Right cardiac atrium (tissue), 5 donors: ENCODE results near the gene SREBF2. TPM values are rescaled to one million over a fixed set of nuclear protein-coding genes. Genes with fewer than 3 reads are reported as not detected.
"Not testable (repeated sequence)": the region's sequence is repeated elsewhere in the genome, so short reads cannot be mapped to it uniquely, and the experiment has no call there.

ENCODE experiments used
- ATAC-seq, 2 donors: fragments of 200-7000 bp; cut with Tn5 transposase; one replicate each; pipeline versions ENCODE4 v1.8.0 to v1.9.1; 2020; ENCODE audit warnings: moderate library complexity in 2 of 2, mild to moderate bottlenecking in 1 of 2
- DNase-seq, 3 donors: peaks; one replicate each; pipeline ENCODE4 v3.0.0-alpha.2; 2020
- H3K27ac ChIP-seq: one replicate; pipeline ENCODE4 v1.5.1; 2013; ENCODE audit warnings: mild to moderate bottlenecking, low read length, control low read depth, moderate library complexity
- H3K27me3 ChIP-seq: one replicate; pipeline ENCODE4 v1.6.1; 2013; ENCODE audit not compliant: control insufficient read depth, insufficient read depth
- H3K4me1 ChIP-seq: one replicate; pipeline ENCODE4 v1.6.1; 2013; ENCODE audit warnings: low read length; ENCODE audit not compliant: control insufficient read depth, insufficient read depth
- H3K4me3 ChIP-seq: one replicate; pipeline ENCODE4 v1.5.1; 2013; ENCODE audit warnings: low read length, control low read depth
- H3K9me3 ChIP-seq: one replicate; pipeline ENCODE4 v1.6.1; 2013; ENCODE audit warnings: low read length; ENCODE audit not compliant: control insufficient read depth
- WGBS: extraction: QIAGEN DNeasy Blood & Tissue Kit; methylation state at CpG from one replicate; pipeline ENCODE4 v1.1.7; 2013; 5-methylcytosine and 5-hydroxymethylcytosine counted together
- intact Hi-C, 4 donors: fragments of 100-400 bp; cut with DNase I; formaldehyde crosslinking; loops; one replicate each; pipeline versions ENCODE4 v1.11.0 to v1.14.0; 2022 to 2023
- polyA plus RNA-seq: library from polyadenylated mRNA; stranded (reverse); fragments of 200-250 nt; gene quantifications from one replicate; pipeline ENCODE4 v1.2.3, GENCODE V29; 2013
- total RNA-seq, 4 donors: library from RNA; stranded (reverse); fragmentation: NEBNext Ultra II Directional; extraction: Animal tissue kit (Norgen Biotek cat#: 25700); gene quantifications; one replicate each; pipeline ENCODE4 v1.2.1, GENCODE V29; 2021
- donor health status: healthy with polysubstance abuse.
- donor health status: DM: no; HTN: yes; CAD: no.
- donor health status: DM: no; HTN: no; CAD: no.
- donor health status: DM: no; HTN: yes; CAD: no; lungs with severe emphysema.
- donor health status: DM: yes; HTN: yes; CAD: no.

The SREBF2 gene
- total and polyA plus RNA-seq, 5 donors = 71.2 to 119 (median 99.9) TPM

GRCh38 chr22:41940832-41941765 is 108.2 kb downstream of the SREBF2 start:
- Histone ChIP-seq H3K27ac (no peak overlapping the region), H3K4me3 (no peak overlapping the region), H3K27me3 (no peaks in the 10 kb centered on the region), H3K9me3 (no peaks in the 10 kb centered on the region), H3K4me1 (peaks cover 2% of the 10 kb centered on the region)
- ATAC-seq (peak; percentile 86 to 90), DNase-seq (peak; percentile 84 to 93 (median 92))
- 43% methylated on average over 13 of the region's 13 CpGs for WGBS
- intact Hi-C loops = loop anchor here (2.0 to 5.0 kb wide), 6 partner anchors 118 to 246 kb away; partner anchors contain the start of gene MEI1 (in 1 of the 4)

GRCh38 chr22:41943661-41944209 is 110.8 kb downstream of the SREBF2 start:
- Histone ChIP-seq H3K9me3 (no peaks in the 10 kb centered on the region), H3K4me1 (peaks cover 2% of the 10 kb centered on the region), H3K27me3 (no peaks in the 10 kb centered on the region), H3K4me3 (no peak overlapping the region), H3K27ac (no peak overlapping the region)
- no peak for ATAC-seq
- 60% methylated on average over 9 of the region's 9 CpGs for WGBS
- DNase-seq = no peak
- intact Hi-C loops = loop anchor here (2.0 to 5.0 kb wide), 4 partner anchors 121 to 247 kb away; partner anchors contain the start of gene MEI1 (in 1 of the 4)

DNA sequence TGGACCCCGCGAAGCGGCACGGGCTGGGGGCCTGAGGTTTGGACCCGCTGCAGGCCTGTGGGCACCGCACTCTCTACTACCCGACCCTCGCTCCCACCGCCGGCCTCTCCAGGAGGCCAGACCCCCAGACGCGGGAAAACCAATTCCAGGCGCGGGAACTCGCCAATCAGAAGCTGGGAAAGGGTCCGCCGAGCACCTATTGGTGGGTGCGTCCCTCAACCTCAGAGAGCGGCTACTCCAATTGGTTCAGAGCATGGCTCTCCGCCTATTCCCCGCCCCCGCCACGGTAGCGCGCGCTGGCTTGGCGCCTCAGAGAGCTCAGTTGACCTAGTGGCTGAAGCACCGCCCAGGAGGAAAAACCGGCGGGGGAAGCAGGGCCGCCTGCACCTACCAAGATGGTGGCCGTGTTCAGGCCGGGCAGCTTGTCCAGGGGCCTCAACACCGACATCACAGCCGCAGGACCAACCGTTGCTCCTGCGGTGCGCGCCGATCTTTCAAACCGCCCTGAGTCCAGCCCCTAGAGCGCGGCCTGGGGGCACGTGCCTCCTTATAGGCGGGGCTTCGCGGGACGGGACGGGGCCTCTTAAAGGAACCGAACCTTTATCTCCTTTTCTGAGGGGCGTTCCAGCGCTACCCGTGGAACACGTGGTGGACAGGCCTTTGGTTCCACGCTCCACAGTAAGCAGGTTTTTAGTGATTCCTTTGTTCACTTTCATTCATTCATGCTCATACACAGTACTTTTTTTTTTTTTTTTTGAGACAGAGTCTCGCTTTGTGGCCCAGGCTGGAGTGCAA is 113.9 kb downstream of the SREBF2 start, which contains the start of gene CENPM:
Gene CENPM (minus strand): TSS at position 524 of the 795 bp plus-strand sequence. CDS start 76 bp downstream, at position 448.
- Histone ChIP-seq H3K27ac (no peak within 1 kb of the TSS), H3K4me3 (peak within 1 kb of the TSS; percentile 53), H3K4me1 (no peaks in the 10 kb centered on the region), H3K9me3 (no peaks in the 10 kb centered on the region), H3K27me3 (no peaks in the 10 kb centered on the region)
- DNase-seq = peak; percentile 91 to 97 (median 96)
- intact Hi-C loops = no loop called here
- WGBS = 2% methylated on average over 56 of the region's 56 CpGs
- ATAC-seq = peak; percentile 98

GRCh38 chr22:41947424-41948080 is 114.6 kb downstream of the SREBF2 start:
- no peak overlapping the region for H3K27ac ChIP-seq
- WGBS = 73% methylated on average over 21 of the region's 21 CpGs
- no peak for DNase-seq

DNA sequence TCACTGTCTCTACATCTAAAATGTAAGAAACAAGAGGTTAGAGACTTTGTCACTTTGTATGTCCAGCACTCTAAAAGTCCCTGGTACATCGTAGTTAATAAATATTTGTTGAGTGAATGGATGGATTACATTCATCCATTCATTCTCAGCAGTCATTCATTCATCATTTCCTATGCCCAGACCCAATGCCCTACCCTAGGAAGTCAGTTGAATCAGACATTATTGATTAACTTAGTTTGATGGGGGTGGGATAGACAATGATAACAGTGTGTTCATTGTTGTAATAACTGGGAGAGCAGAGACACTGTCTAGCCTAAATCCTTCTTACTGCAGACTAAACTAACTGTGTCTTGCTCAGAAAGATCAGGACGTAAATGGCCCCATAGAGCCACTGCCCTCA is 115.2 kb downstream of the SREBF2 start:
- H3K27ac ChIP-seq = no peak overlapping the region
- no peaks in the 10 kb centered on the region for H3K27me3 ChIP-seq
- no peak for DNase-seq
- no peaks in the 10 kb centered on the region for H3K4me1 ChIP-seq
- intact Hi-C loops = no loop called here
- ATAC-seq = no peak
- WGBS = 90% methylated on average over 2 of the region's 2 CpGs
- no peak overlapping the region for H3K4me3 ChIP-seq
- H3K9me3 ChIP-seq = no peaks in the 10 kb centered on the region

More at GRCh38 chr22:41947424-41948080, 114.6 kb downstream of the SREBF2 start:
- ATAC-seq = no peak
- Histone ChIP-seq H3K27me3 (no peaks in the 10 kb centered on the region), H3K9me3 (no peaks in the 10 kb centered on the region), H3K4me1 (no peaks in the 10 kb centered on the region), H3K4me3 (no peak overlapping the region)
- intact Hi-C loops = no loop called here

- H3K4me1 ChIP-seq, ATAC-seq, H3K27ac ChIP-seq, H3K9me3 ChIP-seq, DNase-seq, H3K4me3 ChIP-seq, H3K27me3 ChIP-seq, intact Hi-C loops: not testable (repeated sequence)
- 84% methylated on average over 8 of the region's 8 CpGs for whole genome bisulfite sequencing
Observed at GRCh38 chr22:41948928-41949296, 116.0 kb downstream of the SREBF2 start.

GRCh38 chr22:41949297-41949965 is 116.5 kb downstream of the SREBF2 start:
- no peak overlapping the region for H3K27ac ChIP-seq
- H3K4me3 ChIP-seq = no peak overlapping the region
- ATAC-seq (no peak), DNase-seq (no peak)
- WGBS = 86% methylated on average over 7 of the region's 7 CpGs
- no peaks in the 10 kb centered on the region for H3K9me3 ChIP-seq
- intact Hi-C loops = no loop called here
- no peaks in the 10 kb centered on the region for H3K27me3 ChIP-seq
- no peaks in the 10 kb centered on the region for H3K4me1 ChIP-seq

GRCh38 chr22:41951898-41952474 is 119.1 kb downstream of the SREBF2 start, which contains the start of gene SMIM45:
TSS of gene SMIM45 (plus strand) at chr22:41952150.
- ATAC-seq (peak; percentile 16 to 19), DNase-seq (no peak)
- Histone ChIP-seq H3K4me3 (no peak within 1 kb of the TSS), H3K9me3 (no peaks in the 10 kb centered on the region), H3K4me1 (no peaks in the 10 kb centered on the region), H3K27me3 (no peaks in the 10 kb centered on the region), H3K27ac (no peak within 1 kb of the TSS)
- intact Hi-C loops = no loop called here
- WGBS = 39% methylated on average over 16 of the region's 16 CpGs

DNA sequence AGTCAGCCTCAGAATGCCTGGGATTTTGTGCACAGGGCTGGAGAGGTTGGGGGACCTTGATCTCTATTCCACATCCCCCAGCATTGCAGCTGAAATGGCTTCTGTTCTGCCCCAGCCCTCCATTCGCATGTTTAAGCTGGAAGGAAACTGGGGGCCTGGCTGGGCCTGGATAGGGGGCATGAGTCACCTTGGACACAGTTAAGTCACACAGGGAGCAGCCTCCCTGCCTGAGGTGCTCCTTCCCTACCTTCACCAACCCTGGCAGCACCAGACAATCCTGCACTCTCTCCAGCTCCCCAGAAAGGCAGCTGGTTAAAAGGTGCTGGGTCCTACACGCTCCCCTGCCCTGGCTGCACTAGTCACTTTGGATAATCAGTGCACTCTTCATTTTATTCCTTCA is 119.8 kb downstream of the SREBF2 start:
- Histone ChIP-seq H3K9me3 (no peaks in the 10 kb centered on the region), H3K27ac (no peak overlapping the region), H3K4me1 (no peaks in the 10 kb centered on the region), H3K27me3 (no peaks in the 10 kb centered on the region), H3K4me3 (no peak overlapping the region)
- 85% methylated on average over 2 of the region's 2 CpGs for WGBS
- intact Hi-C loops = no loop called here
- ATAC-seq (no peak), DNase-seq (no peak)
